NB4 (cell line): ENCODE measurements around the gene UBE4B.
"Not testable (repeated sequence)": the region's sequence is repeated elsewhere in the genome, so short reads cannot be mapped to it uniquely, and the experiment has no call there.

ENCODE experiments used
- DNase-seq: peaks from one replicate; pipeline ENCODE4 v3.0.0; 2010; ENCODE audit warnings: low read depth
- H3K4me3 ChIP-seq: one replicate; pipeline ENCODE4 v1.5.1; 2011; ENCODE audit warnings: mild to moderate bottlenecking, low read depth, low read length, moderate library complexity
- MYC ChIP-seq: IDR thresholded peaks from 2 replicates; pipeline ENCODE4 v1.6.1; 2011; ENCODE audit warnings: low read depth, low read length
- POLR2A ChIP-seq: IDR thresholded peaks from 2 replicates; pipeline ENCODE4 v1.6.1; 2011; ENCODE audit warnings: mild to moderate bottlenecking; ENCODE audit not compliant: insufficient read length; ENCODE audit errors: extremely low read depth
- TF ChIP-seq, protein P1 (sequence below): IDR thresholded peaks from one replicate; pipeline ENCODE4 v1.5.1; 2012; ENCODE audit warnings: low read depth, low read length
- TF ChIP-seq, protein P2 (sequence below): IDR thresholded peaks from 2 replicates; pipeline ENCODE4 v1.6.1; 2011; ENCODE audit warnings: low read depth, low read length

Gene UBE4B

DNA sequence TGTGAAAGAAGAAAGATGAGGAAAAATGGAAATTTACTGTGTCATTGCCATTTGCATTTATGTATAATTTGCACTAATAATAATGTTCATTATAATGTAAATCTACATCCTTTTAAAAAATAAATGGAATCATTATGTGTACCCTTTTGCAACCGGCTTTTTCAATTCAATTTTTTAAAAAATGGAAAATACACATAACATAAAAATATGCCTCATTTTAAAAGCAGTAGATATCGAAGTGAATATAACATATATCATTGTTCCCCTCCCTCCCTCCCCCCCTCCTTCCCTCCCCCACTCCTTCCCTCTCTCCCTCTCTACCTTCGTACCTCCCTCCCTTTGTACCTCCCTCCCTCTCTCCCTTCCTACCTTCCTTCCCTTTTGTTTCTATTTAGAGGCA, 33.0 kb downstream of the UBE4B start:
- no peak for DNase-seq
- TF ChIP-seq, protein P1, sequence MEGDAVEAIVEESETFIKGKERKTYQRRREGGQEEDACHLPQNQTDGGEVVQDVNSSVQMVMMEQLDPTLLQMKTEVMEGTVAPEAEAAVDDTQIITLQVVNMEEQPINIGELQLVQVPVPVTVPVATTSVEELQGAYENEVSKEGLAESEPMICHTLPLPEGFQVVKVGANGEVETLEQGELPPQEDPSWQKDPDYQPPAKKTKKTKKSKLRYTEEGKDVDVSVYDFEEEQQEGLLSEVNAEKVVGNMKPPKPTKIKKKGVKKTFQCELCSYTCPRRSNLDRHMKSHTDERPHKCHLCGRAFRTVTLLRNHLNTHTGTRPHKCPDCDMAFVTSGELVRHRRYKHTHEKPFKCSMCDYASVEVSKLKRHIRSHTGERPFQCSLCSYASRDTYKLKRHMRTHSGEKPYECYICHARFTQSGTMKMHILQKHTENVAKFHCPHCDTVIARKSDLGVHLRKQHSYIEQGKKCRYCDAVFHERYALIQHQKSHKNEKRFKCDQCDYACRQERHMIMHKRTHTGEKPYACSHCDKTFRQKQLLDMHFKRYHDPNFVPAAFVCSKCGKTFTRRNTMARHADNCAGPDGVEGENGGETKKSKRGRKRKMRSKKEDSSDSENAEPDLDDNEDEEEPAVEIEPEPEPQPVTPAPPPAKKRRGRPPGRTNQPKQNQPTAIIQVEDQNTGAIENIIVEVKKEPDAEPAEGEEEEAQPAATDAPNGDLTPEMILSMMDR: no peak
- TF ChIP-seq MYC: no peak

DNA sequence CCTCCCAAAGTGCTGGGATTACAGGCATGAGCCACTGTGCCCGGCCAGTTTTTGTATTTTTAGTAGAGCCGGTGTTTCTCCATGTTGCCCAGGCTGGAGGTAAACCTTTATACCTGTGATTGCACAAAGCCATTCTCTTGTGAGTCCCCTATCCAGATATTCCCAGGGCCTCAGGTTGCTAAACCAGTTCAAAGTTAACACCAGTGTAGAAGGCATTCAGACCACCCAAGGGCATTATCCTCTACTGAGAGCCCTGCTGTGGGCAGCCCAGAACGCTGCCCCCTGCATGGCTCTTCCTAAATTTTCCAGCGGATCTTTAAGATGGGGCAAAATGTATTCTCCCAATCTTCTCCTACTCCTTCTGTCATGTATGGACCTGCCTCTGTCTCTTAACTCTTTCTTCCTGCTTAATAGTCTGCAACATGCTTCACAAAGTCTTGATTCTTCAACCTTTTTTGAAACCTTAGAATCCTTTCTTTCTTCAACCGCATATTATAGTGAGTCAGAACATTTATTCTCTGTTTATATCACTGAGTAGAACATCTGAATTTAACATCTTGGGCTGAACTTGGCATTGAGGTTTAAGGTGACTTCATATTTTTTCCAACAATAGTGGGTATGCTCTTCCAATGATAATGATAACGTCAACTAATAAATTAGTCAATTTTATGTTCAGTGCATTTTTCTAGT, 36.0 kb downstream of the UBE4B start:
- TF ChIP-seq POLR2A (no peak), MYC (no peak)
- TF ChIP-seq, protein P2, sequence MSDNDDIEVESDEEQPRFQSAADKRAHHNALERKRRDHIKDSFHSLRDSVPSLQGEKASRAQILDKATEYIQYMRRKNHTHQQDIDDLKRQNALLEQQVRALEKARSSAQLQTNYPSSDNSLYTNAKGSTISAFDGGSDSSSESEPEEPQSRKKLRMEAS: no peak
- TF ChIP-seq, protein P1: no peak
- no peak overlapping the region for H3K4me3 ChIP-seq
- DNase-seq: no peak

More for the DNA sequence above, 33.0 kb downstream of the UBE4B start:
- no peak overlapping the region for H3K4me3 ChIP-seq

DNA sequence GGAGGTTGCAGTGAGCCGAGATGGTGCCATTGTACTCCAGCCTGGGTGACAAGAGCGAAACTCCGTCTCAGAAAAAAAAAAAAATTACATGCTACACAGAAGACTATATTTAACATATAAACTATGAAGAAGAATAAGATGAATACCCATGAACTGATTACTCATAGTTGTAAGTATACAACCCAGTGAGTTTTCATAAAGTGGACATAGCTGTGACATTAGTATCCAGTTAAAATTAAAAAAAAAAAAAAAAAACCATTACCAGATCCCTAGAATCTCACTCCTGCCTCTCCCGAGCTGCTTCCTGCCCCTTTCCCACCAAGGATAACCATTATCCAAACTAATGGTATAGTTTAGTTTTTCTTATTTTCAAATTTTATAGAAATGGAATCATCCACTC, 37.4 kb downstream of the UBE4B start:
- no peak overlapping the region for H3K4me3 ChIP-seq
- TF ChIP-seq POLR2A (no peak), MYC (no peak)
- TF ChIP-seq, protein P2: no peak
- TF ChIP-seq, protein P1: no peak
- no peak for DNase-seq

DNA sequence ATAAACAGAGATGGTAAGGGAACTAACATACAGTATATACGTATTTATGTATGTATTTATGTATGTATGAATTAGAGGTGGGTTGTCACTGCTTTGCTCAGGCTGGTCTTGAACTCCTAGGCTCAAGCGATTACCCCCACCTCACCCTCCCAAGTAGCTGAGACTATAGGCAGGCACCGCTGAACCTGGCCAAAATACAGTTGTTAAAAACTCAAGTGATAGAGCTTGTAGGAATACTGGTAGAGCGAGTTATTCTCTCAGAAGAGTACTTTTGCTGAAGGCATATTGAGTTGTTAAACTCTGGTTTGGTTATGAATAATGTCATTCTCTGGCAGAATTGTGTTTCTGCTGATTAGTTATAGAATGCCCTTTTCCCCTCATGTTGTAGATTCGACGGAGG, 38.9 kb downstream of the UBE4B start:
- no peak overlapping the region for H3K4me3 ChIP-seq
- TF ChIP-seq, protein P2: no peak
- TF ChIP-seq, protein P1: no peak
- no peak for TF ChIP-seq POLR2A
- no peak for TF ChIP-seq MYC
- DNase-seq: no peak

DNA sequence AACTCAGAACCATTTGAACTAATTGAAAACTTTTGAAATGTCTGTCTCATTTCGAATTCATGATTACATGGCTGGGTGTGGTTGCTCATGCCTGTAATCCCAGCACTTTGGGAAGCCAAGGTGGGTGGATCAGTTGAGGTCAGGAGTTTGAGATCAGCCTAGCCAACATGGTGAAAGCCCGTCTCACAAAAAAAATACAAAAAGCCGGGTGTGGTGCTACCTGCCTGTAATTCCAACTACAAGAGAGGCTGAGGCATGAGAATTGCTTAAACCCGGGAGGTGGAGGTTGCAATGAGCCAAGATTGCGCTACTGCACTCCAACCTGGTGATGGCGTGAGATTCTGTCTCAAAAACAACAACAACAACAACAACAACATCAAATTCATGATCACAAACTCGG, 40.6 kb downstream of the UBE4B start:
- not testable (repeated sequence) for H3K4me3 ChIP-seq, DNase-seq

DNA sequence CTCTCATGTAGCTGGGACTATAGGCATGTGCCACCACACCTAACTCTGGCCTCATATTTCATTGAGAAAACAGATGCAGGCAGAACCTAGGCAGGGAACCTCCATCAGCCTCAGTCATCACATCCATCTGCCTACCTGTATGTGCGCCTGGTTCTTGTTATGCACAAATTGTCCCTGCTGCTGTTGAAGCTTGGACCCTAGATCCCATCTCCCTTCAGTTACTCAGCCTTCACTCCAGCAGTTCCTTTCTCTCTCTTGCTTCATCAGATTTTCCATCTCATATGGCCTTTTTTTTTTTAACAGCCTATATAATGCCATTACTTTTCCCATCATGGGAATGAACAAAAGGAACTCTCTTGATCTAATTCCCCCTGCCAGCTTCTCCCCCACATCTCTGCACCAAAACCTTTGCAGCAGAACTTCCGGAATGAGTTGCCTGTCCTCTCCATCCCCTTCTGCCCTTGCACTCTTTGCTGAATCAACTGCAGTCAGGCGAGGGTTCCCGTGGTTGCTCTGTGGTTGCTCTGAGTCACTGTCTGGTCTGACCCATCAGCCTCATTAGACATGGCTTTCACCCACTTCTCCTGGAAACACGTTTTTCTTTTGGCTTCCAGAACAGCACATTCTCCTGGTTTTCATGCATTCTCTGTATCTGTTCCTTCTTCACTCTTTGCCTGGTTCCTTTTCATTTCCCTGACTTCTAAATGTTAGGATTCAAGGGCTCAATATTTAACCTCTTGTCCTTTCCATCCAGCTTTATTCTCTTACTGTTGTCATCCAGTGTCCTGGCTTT, 41.5 kb downstream of the UBE4B start:
- DNase-seq: peak; percentile 92
- no peak overlapping the region for H3K4me3 ChIP-seq
- TF ChIP-seq, protein P1: no peak
- peak; percentile 76 for TF ChIP-seq MYC
- TF ChIP-seq, protein P2: peak; percentile 82
